Measurements from ENCODE around the gene MINK1.
A peak's percentile ranks its signal among the peaks of the same experiment; 100 is the strongest.

MINK1 gene

GRCh38 chr17:4788807-4789700 lies 44.1 kb upstream of the MINK1 start, which contains the start of gene GLTPD2:
Gene GLTPD2, plus strand, starts transcription at chr17:4788964. Its CDS starts 48 bp downstream, at chr17:4789012.
- POLR2A ChIA-PET: interaction anchor here (0.8 to 3.8 kb wide), 17 partner anchors 10 to 234 kb away, joined by 3 to 31 read pairs (median 4); partner anchors contain the start of genes ARRB2, MED11, MINK1 and MYBBP1A
- H3K4me1 ChIP-seq (ENCODE audit: control insufficient read depth, insufficient read depth, low read length): peaks cover 4% of the 10 kb centered on the region
- no peaks in the 10 kb centered on the region for H3K9me3 ChIP-seq (ENCODE audit: control insufficient read depth, insufficient read depth, low read depth, low read length)
- H3K27ac ChIP-seq (ENCODE audit: extremely low read depth, low read depth, low read length): peak within 1 kb of the TSS; percentile 96
- no peaks in the 10 kb centered on the region for H3K36me3 ChIP-seq (ENCODE audit: control insufficient read depth in 2 of 2, insufficient read depth in 1 of 2, low read length in 2 of 2)
- peak within 1 kb of the TSS; percentile 62 for H3K4me3 ChIP-seq (ENCODE audit: low read depth, low read length)
- no peak for TF ChIP-seq ZNF747 (tag by site-specific recombination; IDR thresholded peaks at IDR 0.05)
- TF ChIP-seq ZNF335 (tag by site-specific recombination; conservative IDR thresholded peaks at IDR 0.05): peak; percentile 70; the same call in 1 of the 2 replicates
- 0 out of 2 replicates have a peak, but pooled peaks have one; percentile 7 for TF ChIP-seq ZNF792 (tag by site-specific recombination; IDR thresholded peaks at IDR 0.05)
- no peak for TF ChIP-seq ZNF16 (tag by site-specific recombination; IDR thresholded peaks at IDR 0.05; ENCODE audit: low read depth)
- no peak for TF ChIP-seq MYNN (tag by site-specific recombination; IDR thresholded peaks at IDR 0.05; ENCODE audit: borderline replicate concordance)
- peak; percentile 15; the same call in 1 of the 2 replicates for TF ChIP-seq ZNF777 (tag by site-specific recombination; IDR thresholded peaks at IDR 0.05; ENCODE audit: borderline replicate concordance)
- TF ChIP-seq ZNF624 (tag by site-specific recombination; IDR thresholded peaks at IDR 0.05): no peak
- TF ChIP-seq ZBTB26 (tag by site-specific recombination; optimal IDR thresholded peaks at IDR 0.05): no peak
- TF ChIP-seq ZNF549 (tag by site-specific recombination; IDR thresholded peaks at IDR 0.05): no peak
- 0 out of 2 replicates have a peak, but pooled peaks have one; percentile 16 for TF ChIP-seq ZBTB10 (tag by site-specific recombination; IDR thresholded peaks at IDR 0.05)
- 0 out of 2 replicates have a peak, but pooled peaks have one; percentile 16 for TF ChIP-seq PBX3 (CRISPR knock-in tag; IDR thresholded peaks at IDR 0.05)
- TF ChIP-seq ZBTB6 (tag by site-specific recombination; IDR thresholded peaks at IDR 0.05): peak; percentile 52; the same call in 1 of the 2 replicates
- no peak for TF ChIP-seq CTCF (tag by site-specific recombination; IDR thresholded peaks at IDR 0.05)
- CTCF ChIA-PET: interaction anchor here (0.6 to 4.9 kb wide), 40 partner anchors 10 to 846 kb away, joined by 3 to 37 read pairs (median 6); partner anchors contain the start of genes ARRB2, MED11, PELP1 and PLD2

- Histone ChIP-seq H3K36me3 (ENCODE audit: control insufficient read depth in 2 of 2, insufficient read depth in 1 of 2, low read length in 2 of 2) (no peaks in the 10 kb centered on the region), H3K27ac (ENCODE audit: extremely low read depth, low read depth, low read length) (peak overlapping the region; percentile 96), H3K4me1 (ENCODE audit: control insufficient read depth, insufficient read depth, low read length) (peaks cover 4% of the 10 kb centered on the region), H3K9me3 (ENCODE audit: control insufficient read depth, insufficient read depth, low read depth, low read length) (no peaks in the 10 kb centered on the region), H3K4me3 (ENCODE audit: low read depth, low read length) (peak overlapping the region; percentile 62)
- POLR2A ChIA-PET: interaction anchor here (0.8 to 3.8 kb wide), 20 partner anchors 10 to 234 kb away, joined by 3 to 31 read pairs (median 4); partner anchors contain the start of genes ARRB2, CXCL16, MED11 and MINK1
- CTCF ChIA-PET: interaction anchor here (0.6 to 4.9 kb wide), 37 partner anchors 9 to 846 kb away, joined by 3 to 37 read pairs (median 6); partner anchors contain the start of genes ARRB2, MED11, PELP1 and PLD2
- TF ChIP-seq ZNF843 (tag by site-specific recombination; IDR thresholded peaks at IDR 0.05): no peak
- TF ChIP-seq PRDM10 (tag by site-specific recombination; IDR thresholded peaks at IDR 0.05): peak; percentile 61
- TF ChIP-seq KLF9 (tag by site-specific recombination; IDR thresholded peaks at IDR 0.05; ENCODE audit: low read depth): peak; percentile 60
- peak; percentile 24; the same call in 1 of the 2 replicates for TF ChIP-seq SP7 (tag by site-specific recombination; IDR thresholded peaks at IDR 0.05)
- TF ChIP-seq ZSCAN18 (tag by site-specific recombination; IDR thresholded peaks at IDR 0.05): no peak
Observed at GRCh38 chr17:4789701-4789950, 43.5 kb upstream of the MINK1 start.
